Iris pigment epithelial cell (primary cell): Measurements from ENCODE around the gene PSMD2.
"Not testable (repeated sequence)": the region's sequence is repeated elsewhere in the genome, so short reads cannot be mapped to it uniquely, and the experiment has no call there.

Experiments used
- DNase-seq: peaks from one replicate; pipeline ENCODE4 v3.0.0-alpha.2; 2011; ENCODE audit warnings: low read depth

PSMD2 gene

DNA sequence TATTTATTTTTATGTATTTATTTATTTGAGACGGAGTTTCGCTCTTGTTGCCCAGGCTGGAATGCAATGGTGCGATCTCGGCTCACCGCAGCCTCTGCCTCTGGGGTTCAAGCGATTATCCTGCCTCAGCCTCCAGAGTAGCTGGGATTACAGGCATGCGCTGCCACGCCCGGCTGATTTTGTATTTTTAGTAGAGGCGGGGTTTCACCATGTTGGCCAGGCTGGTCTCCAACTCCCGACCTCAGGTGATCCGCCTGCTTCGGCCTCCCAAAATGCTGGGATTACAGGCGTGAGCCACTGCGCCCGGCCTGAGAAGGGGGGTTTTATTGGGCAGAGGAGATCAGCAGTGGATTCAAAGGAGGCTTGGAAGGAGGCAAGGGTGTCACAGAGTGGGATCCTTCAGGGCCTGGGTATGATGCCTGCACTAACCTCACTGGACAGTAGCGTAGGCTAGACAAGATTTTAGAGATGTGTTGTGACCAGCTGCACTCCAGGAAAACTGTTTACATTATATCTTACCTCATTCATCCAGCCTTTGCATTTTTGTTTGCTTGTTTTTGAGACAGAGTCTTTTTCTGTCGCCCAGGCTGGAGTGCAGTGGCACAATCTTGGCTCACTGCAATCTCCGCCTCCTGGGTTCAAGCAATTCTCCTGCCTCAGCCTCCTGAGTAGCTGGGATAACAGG lies 40.6 kb downstream of the PSMD2 start:
- not testable (repeated sequence) for DNase-seq

DNA sequence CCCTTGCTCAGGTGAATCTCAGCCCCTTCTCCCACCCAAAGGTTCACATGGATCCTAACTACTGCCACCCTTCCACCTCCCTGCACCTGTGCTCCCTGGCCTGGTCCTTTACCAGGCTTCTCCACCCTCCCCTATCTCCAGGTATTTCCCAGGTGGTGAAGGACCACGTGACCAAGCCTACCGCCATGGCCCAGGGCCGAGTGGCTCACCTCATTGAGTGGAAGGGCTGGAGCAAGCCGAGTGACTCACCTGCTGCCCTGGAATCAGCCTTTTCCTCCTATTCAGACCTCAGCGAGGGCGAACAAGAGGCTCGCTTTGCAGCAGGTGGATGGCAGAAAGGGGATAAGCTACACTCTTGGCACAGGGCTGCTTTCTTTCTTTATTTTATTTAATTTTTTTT lies 42.9 kb downstream of the PSMD2 start:
- DNase-seq = no peak

DNA sequence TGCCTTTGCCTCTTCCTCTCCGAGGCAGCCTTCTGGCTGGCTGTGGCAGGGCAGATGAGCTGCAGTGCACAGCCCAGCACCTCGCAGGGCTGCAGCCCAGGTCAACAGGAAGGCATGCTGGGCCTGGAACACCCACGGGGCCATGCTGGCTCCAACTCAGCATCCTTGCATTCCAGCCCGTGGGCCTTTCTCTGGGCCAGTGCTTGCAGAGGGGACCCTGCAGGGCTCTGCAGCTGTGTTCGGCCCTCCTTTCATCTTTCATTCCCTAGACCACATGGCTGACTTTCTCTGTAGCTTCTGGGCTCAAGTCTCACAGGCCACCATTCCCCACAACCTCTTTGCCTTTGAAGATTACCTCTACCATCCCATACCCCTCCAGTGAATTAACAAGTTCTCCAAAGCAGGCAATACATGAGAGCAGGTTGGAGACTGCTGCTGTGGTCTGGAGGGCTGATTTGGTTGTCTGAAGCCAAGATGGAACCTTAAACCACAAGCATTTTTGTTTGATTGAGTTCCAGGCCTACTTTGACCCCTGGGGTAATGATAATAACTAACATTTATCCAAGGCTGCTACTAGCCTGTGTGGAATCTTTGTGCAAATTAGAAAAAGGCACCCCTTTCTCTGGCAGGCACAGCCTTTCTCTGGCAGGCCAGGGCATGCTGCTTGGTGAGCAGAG lies 44.3 kb downstream of the PSMD2 start:
- DNase-seq = peak; percentile 42

DNA sequence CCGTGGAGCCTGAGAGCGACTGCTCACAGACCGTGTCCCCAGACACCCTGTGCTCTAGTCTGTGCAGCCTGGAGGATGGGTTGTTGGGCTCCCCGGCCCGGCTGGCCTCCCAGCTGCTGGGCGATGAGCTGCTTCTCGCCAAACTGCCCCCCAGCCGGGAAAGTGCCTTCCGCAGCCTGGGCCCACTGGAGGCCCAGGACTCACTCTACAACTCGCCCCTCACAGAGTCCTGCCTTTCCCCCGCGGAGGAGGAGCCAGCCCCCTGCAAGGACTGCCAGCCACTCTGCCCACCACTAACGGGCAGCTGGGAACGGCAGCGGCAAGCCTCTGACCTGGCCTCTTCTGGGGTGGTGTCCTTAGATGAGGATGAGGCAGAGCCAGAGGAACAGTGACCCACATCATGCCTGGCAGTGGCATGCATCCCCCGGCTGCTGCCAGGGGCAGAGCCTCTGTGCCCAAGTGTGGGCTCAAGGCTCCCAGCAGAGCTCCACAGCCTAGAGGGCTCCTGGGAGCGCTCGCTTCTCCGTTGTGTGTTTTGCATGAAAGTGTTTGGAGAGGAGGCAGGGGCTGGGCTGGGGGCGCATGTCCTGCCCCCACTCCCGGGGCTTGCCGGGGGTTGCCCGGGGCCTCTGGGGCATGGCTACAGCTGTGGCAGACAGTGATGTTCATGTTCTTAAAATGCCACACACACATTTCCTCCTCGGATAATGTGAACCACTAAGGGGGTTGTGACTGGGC lies 45.7 kb downstream of the PSMD2 start:
- no peak for DNase-seq

DNA sequence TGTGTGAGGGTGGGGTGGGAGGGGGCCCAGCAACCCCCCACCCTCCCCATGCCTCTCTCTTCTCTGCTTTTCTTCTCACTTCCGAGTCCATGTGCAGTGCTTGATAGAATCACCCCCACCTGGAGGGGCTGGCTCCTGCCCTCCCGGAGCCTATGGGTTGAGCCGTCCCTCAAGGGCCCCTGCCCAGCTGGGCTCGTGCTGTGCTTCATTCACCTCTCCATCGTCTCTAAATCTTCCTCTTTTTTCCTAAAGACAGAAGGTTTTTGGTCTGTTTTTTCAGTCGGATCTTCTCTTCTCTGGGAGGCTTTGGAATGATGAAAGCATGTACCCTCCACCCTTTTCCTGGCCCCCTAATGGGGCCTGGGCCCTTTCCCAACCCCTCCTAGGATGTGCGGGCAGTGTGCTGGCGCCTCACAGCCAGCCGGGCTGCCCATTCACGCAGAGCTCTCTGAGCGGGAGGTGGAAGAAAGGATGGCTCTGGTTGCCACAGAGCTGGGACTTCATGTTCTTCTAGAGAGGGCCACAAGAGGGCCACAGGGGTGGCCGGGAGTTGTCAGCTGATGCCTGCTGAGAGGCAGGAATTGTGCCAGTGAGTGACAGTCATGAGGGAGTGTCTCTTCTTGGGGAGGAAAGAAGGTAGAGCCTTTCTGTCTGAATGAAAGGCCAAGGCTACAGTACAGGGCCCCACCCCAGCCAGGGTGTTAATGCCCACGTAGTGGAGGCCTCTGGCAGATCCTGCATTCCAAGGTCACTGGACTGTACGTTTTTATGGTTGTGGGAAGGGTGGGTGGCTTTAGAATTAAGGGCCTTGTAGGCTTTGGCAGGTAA lies 46.5 kb downstream of the PSMD2 start:
- peak; percentile 55 for DNase-seq

DNA sequence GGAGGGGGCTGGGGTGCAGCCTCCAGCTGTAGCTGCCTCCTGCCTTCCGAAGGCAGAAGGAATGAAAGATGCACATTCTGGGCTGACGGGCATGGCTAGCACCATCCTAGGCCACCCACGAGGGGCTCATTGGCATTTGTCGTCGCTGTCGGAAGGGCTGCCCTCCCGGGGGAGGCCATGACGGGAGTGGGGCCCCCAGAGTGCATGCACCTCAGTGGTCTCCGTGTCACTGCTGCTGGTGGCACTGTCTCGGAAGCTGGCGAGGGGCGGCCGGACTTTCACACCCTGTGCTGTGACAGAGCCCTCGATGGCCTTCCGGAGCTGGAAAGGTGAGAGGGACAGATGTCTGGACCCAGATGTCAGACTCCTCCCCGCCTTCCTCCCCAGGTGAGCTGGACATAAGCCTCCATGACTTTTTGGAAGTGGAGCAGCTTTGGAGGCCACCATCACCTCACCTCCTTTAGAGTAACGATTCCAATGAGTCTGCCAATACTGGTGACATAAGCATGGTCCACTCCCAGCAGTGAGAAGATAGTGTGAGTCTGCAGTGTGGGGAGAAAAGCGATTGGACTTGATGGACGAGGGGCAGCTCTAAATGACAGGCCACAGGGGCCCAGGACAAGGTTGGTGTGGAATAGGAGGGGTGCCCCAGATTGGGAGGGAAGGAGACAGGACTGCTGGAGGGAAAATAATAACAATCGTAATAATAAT lies 47.6 kb downstream of the PSMD2 start:
- no peak for DNase-seq

DNA sequence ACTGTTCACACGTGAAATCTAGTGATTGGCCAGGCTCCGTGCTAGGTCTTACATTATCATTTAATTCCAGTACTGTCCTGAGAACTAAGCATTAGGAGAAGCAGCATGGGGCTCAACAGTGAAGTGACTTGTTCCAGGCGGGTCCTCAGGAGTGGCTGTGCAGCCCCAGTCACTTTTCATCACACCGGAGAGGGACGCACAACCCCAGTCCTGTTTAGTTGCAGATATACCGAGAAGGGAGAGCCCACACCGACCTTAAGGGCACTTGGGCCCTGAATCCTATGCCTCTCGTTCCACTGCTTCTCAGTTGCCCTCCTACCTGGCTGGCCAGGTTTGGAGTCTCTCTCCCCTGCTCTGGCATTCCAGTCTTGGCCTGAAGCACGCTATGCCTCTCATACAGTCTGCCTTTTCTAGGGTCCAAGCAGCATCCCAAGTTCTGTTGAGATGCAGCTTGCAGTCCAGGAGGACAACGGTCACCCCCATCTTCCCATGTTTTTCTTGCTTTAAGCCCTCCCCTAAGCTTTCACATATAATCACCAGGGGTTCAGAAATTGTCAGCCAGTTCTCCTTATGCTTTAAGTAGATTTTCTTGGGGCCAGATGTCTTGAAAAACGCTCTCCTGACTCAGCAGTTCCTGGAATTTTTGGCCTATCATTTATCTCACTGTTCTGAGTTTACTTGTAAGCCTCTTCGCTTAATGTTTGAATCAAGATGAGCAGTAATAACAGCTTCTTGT lies 48.4 kb downstream of the PSMD2 start:
- peak; percentile 55 for DNase-seq

DNA sequence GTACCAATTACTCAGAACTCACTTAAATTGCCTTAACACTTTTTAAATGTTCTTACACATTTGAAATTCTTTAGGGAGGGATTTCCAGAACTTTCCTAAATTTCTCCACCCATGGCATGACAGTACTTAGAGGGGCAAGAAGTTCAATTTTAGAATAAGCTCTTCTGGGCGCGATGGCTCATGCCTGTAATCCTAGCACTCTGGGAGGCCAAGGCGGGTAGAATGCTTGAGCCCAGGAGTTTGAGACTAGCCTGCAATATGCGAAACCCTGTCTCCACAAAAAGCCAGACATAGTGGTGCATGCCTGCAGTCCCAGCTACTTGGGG lies 49.0 kb downstream of the PSMD2 start:
- peak; percentile 12 for DNase-seq

DNA sequence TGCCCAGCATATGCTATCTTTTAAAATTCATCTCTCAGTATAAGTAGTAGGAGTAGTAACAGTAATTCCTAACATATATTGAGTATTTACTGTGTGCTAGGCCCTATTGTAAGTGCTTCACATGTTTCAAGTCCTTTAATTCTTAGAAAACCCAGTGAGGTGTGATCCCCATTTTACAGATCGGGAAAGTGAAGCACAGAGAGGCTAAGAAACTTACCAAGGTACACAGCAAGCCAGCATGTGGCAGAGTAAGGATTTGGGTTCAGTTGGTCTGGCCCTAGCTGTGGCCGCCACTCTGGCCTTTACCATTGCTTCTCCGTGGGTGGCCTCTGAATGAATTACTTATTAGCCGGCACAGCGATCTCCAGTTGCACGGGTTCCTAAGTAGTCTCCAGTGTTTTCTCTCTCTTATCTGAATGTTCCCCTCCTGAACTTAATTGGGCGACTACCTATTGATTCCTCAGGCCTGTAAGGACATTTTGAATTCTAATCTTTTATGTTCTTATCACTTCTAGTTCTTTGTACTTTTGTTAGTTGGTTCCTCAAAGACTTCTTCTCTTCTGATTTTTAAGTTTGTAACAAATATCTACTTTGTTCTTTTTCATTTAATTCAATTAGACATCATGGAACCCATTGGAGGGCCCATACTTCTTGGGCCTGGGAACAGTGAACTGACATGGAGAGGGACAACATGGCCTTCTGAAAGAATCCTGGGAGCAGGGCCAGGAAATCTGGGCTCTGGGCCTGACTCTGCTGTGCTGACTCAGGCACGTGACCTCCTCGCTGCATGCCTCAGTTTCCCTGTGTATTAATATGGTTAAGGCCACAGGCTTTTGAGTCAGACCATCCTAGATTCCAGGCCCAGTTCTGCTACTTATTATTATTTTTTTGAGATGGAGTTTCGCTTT lies 50.8 kb downstream of the PSMD2 start:
- DNase-seq = no peak

DNA sequence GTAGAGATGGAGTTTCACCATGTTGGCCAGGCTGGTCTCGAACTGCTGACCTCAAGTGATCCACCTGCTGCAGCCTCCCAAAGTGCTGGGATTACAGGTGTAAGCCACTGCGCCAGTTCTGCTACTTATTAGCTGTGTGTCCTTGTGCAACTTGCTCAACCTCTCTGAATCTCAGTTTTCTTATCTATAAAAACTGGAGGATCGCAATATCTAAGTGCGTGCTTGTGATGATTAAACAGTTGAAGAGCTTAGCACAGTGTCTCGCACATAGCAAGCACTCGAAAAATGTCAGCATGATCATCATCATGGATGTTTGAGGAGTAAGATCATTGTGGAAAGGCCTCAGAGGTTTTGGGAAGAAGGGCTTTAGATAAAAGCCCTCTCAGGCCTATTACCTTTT lies 51.6 kb downstream of the PSMD2 start:
- peak; percentile 16 for DNase-seq

DNA sequence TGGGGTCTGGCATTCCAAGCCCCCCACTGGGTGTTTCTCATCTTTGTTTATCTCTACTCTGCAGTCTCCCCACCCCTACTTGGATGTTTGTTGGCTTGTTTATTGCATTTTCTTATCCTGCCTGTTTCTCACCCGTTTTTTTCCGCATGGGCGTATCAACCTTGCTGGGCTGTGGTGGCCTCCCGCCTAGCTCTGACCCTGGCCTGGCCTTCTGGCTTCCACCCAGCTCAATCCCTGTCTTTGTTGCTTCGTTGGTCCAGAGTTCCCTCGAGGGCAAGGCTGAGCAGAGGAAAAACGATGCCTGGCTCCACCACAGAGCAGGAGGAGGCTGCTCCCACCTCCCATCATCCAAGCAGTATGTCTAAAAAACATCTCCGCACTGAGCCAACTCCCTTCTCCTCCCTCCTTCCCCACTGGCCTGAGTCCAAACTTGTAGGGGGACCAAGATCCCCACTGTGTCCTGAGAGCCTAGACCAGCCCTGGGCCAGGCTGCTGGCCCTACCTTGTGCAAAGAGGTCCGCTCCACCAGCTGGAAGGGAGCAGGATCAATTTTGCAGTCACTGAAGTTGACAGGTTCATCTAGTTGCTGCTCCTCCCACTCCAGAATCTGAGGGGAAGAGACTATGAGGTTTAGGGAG lies 52.6 kb downstream of the PSMD2 start:
- no peak for DNase-seq

DNA sequence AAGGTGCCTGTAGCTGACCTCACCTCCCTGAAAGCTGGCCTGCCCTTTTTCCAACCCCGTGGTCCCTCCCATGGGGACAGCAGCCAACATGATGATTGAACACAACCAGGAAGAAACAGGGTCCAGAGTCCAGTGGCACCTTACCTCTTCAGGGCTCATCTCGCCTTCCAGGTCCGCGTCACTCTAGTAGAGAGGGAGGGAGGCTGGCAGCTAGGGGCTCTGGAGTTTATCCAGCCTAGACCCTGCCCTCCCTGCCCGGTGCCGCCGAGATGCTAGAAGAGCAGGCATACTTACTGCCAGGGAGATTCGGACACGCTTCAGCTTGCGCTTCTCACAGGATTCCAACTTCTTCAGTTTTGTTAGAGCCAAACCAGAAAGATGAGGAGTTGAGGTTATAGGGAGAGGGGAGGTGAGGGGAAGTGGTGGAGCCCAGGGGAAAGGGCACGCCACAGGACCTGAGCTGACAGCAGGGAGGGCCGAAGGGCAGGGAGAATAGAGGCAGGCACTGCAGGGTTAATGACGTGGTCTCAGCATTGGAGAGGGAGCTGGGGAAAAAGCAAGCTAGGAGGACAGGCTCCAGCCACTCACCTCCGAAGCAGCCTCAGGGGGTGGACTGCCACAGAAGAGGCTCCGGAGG lies 53.2 kb downstream of the PSMD2 start:
- DNase-seq = no peak

DNA sequence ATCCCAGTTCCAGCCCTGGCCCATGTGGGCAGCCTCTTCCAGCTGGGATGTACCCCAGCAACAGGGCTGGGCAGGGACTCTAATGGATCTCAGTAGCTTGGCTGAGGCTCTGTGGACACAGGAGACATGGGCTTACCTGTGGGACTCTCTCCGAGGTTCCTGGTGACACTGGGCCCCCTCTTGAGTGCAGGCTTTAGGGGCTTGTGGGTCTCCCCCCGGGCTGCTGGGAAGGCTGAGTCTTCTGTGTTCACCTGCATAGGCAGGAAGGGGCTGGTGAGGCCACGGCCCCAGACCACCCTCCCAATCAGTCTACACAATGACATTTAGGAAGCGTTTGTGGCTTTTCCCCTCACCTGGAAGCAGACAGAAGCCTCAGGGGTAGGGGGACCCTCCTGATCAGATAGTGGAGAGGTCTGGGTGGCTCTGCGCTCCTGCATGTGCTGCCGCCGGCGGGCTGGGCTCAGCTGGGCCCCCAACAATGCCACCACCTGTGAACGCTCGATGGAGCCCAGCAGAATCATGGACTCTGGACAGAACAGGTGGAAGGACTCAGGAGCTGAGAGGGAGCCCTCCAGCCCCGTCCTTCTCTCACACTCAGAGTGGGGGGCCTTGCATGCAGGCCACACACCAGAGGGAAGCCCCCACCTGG lies 54.0 kb downstream of the PSMD2 start:
- no peak for DNase-seq

DNA sequence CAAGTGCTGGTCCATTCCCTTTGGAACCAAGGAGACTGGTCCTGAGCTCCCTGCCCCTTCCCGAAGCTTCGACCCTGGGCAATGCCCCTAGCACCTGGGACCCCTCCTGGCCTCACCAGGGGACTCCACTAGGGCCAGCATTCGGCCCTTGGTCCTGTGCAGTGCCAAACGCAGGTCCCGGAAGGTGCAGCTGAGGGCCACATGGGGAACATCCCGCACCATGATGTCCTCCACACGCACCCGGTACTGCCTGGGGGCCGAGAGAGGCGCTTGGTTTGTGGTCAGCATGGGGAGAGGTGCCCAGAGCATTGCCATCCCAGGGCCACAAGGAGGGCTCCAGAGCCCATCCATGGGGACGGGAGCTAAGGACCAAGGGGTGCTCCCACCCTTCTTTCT lies 54.5 kb downstream of the PSMD2 start:
- DNase-seq = no peak

DNA sequence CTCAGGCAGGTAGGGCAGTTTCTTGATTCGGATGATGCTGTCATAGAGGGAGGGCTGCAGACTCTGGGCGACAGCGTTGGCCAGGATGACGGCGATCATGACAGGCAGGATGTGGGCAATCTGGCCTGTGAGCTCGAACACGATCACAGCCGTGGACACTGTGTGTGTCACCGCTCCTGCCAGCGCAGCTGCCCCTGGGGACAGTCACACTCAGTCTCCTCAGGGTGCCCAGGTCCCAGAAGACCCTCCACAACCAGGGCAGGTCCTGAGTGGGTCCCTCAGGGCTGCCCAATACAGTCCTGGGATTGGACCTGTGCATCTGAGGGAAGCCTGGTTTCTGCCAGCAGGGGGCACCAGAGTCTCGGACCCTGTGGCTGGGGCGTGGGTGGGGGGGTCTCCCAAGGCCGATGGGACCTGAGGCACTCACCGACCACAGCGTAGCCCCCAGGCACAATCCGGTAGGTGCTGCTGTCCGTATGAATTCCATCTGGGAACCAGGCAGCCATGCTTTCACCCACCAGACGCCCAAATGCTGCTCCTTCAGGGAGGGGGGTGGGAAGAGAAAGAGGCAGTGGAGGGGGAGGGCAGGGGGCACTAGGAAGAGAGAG lies 55.2 kb downstream of the PSMD2 start:
- peak; percentile 10 for DNase-seq

DNA sequence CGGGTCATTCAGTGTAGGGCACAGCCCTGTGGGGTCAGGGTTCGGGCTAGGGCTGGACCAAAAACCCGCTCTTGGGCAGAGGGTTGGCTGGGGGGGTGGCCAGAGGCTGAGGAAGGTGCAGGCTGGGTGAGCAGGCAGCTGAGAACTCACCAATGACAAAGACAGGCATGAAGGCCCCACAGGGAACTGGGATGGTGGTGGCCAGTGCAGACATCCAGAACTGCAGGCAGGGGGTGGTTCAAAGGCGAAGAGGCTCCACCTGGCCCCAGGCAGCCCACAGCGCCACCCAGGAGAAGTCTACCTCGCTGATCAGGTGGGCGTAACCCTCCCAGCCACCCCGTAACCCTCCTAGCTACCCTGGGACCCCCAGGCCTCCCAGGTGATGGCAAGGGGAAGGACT lies 55.7 kb downstream of the PSMD2 start:
- DNase-seq = no peak

DNA sequence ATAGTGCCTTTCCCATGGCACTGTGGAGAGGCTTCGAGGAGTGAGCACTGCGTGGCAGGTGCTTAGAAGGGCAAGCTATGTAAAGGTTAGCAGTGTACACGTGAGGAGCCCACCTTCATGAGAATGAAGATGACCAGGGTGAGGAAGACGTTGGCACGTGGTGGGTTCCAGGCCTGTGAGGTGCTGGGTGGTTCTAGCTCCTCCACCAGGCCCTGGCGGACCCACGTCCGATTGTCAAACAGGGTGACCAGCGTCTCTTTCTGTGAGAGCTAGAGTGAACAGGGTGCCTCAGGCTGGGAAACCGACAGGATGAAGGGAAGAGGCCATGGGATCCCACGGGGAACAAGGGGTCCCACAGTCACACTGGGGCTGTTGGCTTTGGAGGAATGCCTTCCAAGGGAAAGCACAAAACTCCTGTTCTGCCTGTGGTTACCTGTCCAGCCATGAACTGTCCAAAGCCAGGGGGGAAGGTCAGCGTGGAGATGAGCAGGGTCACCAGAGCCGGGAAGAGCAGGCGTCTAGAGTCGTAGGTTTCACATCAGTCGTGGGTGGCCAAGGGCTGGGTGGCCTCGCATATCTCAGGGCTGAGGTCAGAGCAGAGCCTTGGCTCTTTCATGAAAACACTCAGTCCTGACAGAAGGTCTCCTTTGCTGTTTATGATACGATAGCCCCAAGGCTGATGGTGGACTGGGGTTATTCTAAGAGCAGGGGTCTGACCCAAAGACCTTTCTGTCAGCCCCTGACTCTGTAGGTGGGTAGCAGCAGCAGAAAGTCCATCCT lies 56.4 kb downstream of the PSMD2 start:
- DNase-seq = peak; percentile 29
